ENCODE data around the gene FAM89B.

Gene FAM89B

GRCh38 chr11:65606876-65607613, 34.7 kb downstream of the FAM89B start:
- Mint-ChIP-seq H3K9me3 (no peaks in the 10 kb centered on the region), H3K27me3 (no peaks in the 10 kb centered on the region), H3K36me3 (peaks cover 17% of the 10 kb centered on the region), H3K4me1 (peaks cover 30% of the 10 kb centered on the region), H3K27ac (no peak overlapping the region), H3K4me3 (no peak overlapping the region)
- DNase-seq (ENCODE audit: low spot score in 2 of 2): no peak
- ATAC-seq (ENCODE audit: low read depth): peak; percentile 43

- H3K27me3 Mint-ChIP-seq: no peaks in the 10 kb centered on the region
- peaks cover 34% of the 10 kb centered on the region for H3K4me1 Mint-ChIP-seq
- DNase-seq (ENCODE audit: low spot score in 2 of 2) (no peak), ATAC-seq (ENCODE audit: low read depth) (no peak)
- H3K27ac Mint-ChIP-seq: no peak overlapping the region
- no peak overlapping the region for H3K4me3 Mint-ChIP-seq
- no peaks in the 10 kb centered on the region for H3K9me3 Mint-ChIP-seq
- peaks cover 17% of the 10 kb centered on the region for H3K36me3 Mint-ChIP-seq
Measured at GRCh38 chr11:65607614-65608426, 35.5 kb downstream of the FAM89B start.

- no peak overlapping the region for H3K4me3 Mint-ChIP-seq
- no peak overlapping the region for H3K27ac Mint-ChIP-seq
- H3K4me1 Mint-ChIP-seq: peaks cover 31% of the 10 kb centered on the region
- DNase-seq (ENCODE audit: low spot score in 2 of 2) (no peak), ATAC-seq (ENCODE audit: low read depth) (no peak)
- no peaks in the 10 kb centered on the region for H3K9me3 Mint-ChIP-seq
- H3K27me3 Mint-ChIP-seq: no peaks in the 10 kb centered on the region
- H3K36me3 Mint-ChIP-seq: peaks cover 12% of the 10 kb centered on the region
Measured at GRCh38 chr11:65609229-65609628, 36.9 kb downstream of the FAM89B start.

GRCh38 chr11:65609665-65610064, 37.3 kb downstream of the FAM89B start:
- H3K4me3 Mint-ChIP-seq: no peak overlapping the region
- peak overlapping the region; percentile 56 for H3K27ac Mint-ChIP-seq
- ATAC-seq (ENCODE audit: low read depth) (no peak), DNase-seq (ENCODE audit: low spot score in 2 of 2) (no peak)
- H3K4me1 Mint-ChIP-seq: peaks cover 31% of the 10 kb centered on the region
- no peaks in the 10 kb centered on the region for H3K9me3 Mint-ChIP-seq
- H3K27me3 Mint-ChIP-seq: no peaks in the 10 kb centered on the region
- peaks cover 12% of the 10 kb centered on the region for H3K36me3 Mint-ChIP-seq

GRCh38 chr11:65610404-65610803, 38.1 kb downstream of the FAM89B start:
- Mint-ChIP-seq H3K4me3 (no peak overlapping the region), H3K36me3 (peaks cover 12% of the 10 kb centered on the region), H3K9me3 (no peaks in the 10 kb centered on the region), H3K4me1 (peaks cover 31% of the 10 kb centered on the region), H3K27me3 (no peaks in the 10 kb centered on the region), H3K27ac (peak overlapping the region; percentile 73)
- no peak for ATAC-seq (ENCODE audit: low read depth)
- DNase-seq (ENCODE audit: low spot score in 2 of 2): no peak

- Mint-ChIP-seq H3K36me3 (peaks cover 10% of the 10 kb centered on the region), H3K27ac (peak overlapping the region; percentile 73), H3K4me1 (peaks cover 31% of the 10 kb centered on the region), H3K9me3 (no peaks in the 10 kb centered on the region), H3K4me3 (peak overlapping the region; percentile 37), H3K27me3 (no peaks in the 10 kb centered on the region)
- no peak for DNase-seq (ENCODE audit: low spot score in 2 of 2)
- ATAC-seq (ENCODE audit: low read depth): no peak
Measured at GRCh38 chr11:65611028-65611757, 38.9 kb downstream of the FAM89B start.

- no peaks in the 10 kb centered on the region for H3K9me3 Mint-ChIP-seq
- DNase-seq (ENCODE audit: low spot score in 2 of 2) (no peak), ATAC-seq (ENCODE audit: low read depth) (no peak)
- peak overlapping the region; percentile 87 for H3K27ac Mint-ChIP-seq
- H3K4me3 Mint-ChIP-seq: peak overlapping the region; percentile 95
- peaks cover 13% of the 10 kb centered on the region for H3K36me3 Mint-ChIP-seq
- peaks cover 38% of the 10 kb centered on the region for H3K4me1 Mint-ChIP-seq
- no peaks in the 10 kb centered on the region for H3K27me3 Mint-ChIP-seq
Measured at GRCh38 chr11:65611758-65612603, 39.6 kb downstream of the FAM89B start.

- Mint-ChIP-seq H3K4me1 (peaks cover 41% of the 10 kb centered on the region), H3K27me3 (no peaks in the 10 kb centered on the region), H3K9me3 (no peaks in the 10 kb centered on the region), H3K4me3 (peak overlapping the region; percentile 95), H3K27ac (peak overlapping the region; percentile 87), H3K36me3 (peaks cover 11% of the 10 kb centered on the region)
- ATAC-seq (ENCODE audit: low read depth) (no peak), DNase-seq (ENCODE audit: low spot score in 2 of 2) (no peak)
Measured at GRCh38 chr11:65612691-65613090, 40.4 kb downstream of the FAM89B start.

- H3K27ac Mint-ChIP-seq: peak overlapping the region; percentile 87
- ATAC-seq (ENCODE audit: low read depth): no peak
- no peaks in the 10 kb centered on the region for H3K27me3 Mint-ChIP-seq
- no peak for DNase-seq (ENCODE audit: low spot score in 2 of 2)
- peak overlapping the region; percentile 95 for H3K4me3 Mint-ChIP-seq
- H3K36me3 Mint-ChIP-seq: peaks cover 11% of the 10 kb centered on the region
- H3K9me3 Mint-ChIP-seq: no peaks in the 10 kb centered on the region
- peaks cover 41% of the 10 kb centered on the region for H3K4me1 Mint-ChIP-seq
Measured at GRCh38 chr11:65613091-65613928, 41.0 kb downstream of the FAM89B start.

GRCh38 chr11:65615229-65615949, 43.1 kb downstream of the FAM89B start, which contains the start of gene PCNX3:
PCNX3 (plus strand) TSS chr11:65615776; CDS start chr11:65616312, 536 bp downstream.
- no peaks in the 10 kb centered on the region for H3K27me3 Mint-ChIP-seq
- peak within 1 kb of the TSS; percentile 88 for H3K27ac Mint-ChIP-seq
- peaks cover 11% of the 10 kb centered on the region for H3K36me3 Mint-ChIP-seq
- ATAC-seq (ENCODE audit: low read depth) (peak; percentile 82), DNase-seq (ENCODE audit: low spot score in 2 of 2) (peak; percentile 95 to 99)
- H3K4me1 Mint-ChIP-seq: peaks cover 33% of the 10 kb centered on the region
- no peaks in the 10 kb centered on the region for H3K9me3 Mint-ChIP-seq
- H3K4me3 Mint-ChIP-seq: peak within 1 kb of the TSS; percentile 97

- Mint-ChIP-seq H3K4me3 (peak overlapping the region; percentile 97), H3K27me3 (no peaks in the 10 kb centered on the region), H3K4me1 (peaks cover 28% of the 10 kb centered on the region), H3K27ac (peak overlapping the region; percentile 88), H3K36me3 (peaks cover 11% of the 10 kb centered on the region), H3K9me3 (no peaks in the 10 kb centered on the region)
- ATAC-seq (ENCODE audit: low read depth) (no peak), DNase-seq (ENCODE audit: low spot score in 2 of 2) (no peak)
Measured at GRCh38 chr11:65615950-65616574, 43.7 kb downstream of the FAM89B start.

- ATAC-seq (ENCODE audit: low read depth) (no peak), DNase-seq (ENCODE audit: low spot score in 2 of 2) (no peak)
- Mint-ChIP-seq H3K27me3 (no peaks in the 10 kb centered on the region), H3K4me3 (peak overlapping the region; percentile 97), H3K27ac (peak overlapping the region; percentile 88), H3K36me3 (peaks cover 11% of the 10 kb centered on the region), H3K9me3 (no peaks in the 10 kb centered on the region), H3K4me1 (peaks cover 26% of the 10 kb centered on the region)
Measured at GRCh38 chr11:65616575-65617001, 44.2 kb downstream of the FAM89B start.
